Caki2 (cell line): ENCODE measurements around the gene LYRM1. TPM values are rescaled to one million over a fixed set of nuclear protein-coding genes. Genes with fewer than 3 reads are reported as not detected.

Source experiments
- DNase-seq: peaks from one replicate; pipeline ENCODE4 v3.0.0-alpha.2; 2015; ENCODE audit warnings: low read depth
- in situ Hi-C: cut with HindIII; loops from 2 replicates; pipeline ENCODE4 v1.10.0; 2016; ENCODE audit warnings: low sequenced_read_pairs, low pct_unique_long_range_greater_than_20kb, mixed read lengths
- total RNA-seq: library from RNA; depleted of rRNA; stranded (reverse); fragments of >200 nt; shearing (Covaris generic); gene quantifications from 2 replicates; pipeline ENCODE4 v1.2.3, GENCODE V29; 2014; ENCODE audit warnings: low replicate concordance

The LYRM1 gene
- total RNA-seq, 1 experiment from 2014 or later = 52.1 TPM

DNA sequence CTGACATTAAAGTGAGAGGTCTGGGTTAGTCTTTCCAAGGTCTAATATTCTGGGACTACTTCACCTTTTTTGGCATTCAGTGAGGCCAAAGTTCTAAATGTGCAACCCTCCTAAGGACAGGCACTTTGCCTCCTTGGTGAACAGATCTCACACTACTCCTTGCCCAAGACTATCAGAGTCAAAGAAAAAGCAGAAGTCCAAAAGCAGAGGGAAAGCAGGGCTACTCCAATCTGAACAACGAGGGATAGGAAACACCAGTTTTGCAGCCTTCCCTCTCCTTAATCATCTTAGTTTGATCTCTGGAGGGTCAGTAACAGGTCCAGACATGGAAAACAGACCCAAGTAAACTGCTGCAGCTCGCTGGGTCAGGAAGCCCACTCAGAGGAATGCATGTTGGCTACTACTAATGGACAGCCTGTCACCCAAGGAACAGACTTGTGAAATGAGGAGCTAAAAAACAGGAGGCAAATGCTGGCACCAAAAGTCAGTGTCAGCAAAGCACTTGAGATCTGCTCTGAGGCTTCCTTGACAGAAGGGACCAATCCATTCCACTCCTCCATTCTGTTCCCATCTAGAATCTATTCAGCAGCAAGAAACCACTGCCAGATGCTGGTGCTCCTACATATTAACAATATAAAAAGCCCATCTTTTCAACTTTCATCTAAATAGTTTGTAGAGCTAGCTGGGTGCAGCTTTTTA, 30.3 kb upstream of the LYRM1 start:
- no peak for DNase-seq
- in situ Hi-C loops = no loop called here

DNA sequence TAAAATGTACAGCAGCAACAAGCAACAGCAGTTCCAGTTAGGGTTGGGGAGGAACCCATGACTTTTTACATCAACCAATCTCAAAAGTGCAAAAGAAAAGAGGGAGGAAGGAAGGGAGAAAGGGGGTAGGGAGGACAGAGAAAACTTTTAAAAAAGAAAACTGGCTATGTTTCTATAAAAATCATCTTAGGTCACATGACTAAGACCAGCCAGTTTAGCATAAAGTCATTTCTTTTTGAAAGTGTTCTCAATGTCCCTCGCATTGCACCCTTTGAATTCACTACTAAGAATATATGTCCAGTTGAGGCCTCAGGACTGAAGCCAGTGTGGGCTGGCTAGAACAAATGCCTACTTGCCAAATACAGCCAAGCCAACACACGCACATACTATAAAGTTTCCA, 29.3 kb upstream of the LYRM1 start:
- no peak for DNase-seq
- in situ Hi-C loops = no loop called here

DNA sequence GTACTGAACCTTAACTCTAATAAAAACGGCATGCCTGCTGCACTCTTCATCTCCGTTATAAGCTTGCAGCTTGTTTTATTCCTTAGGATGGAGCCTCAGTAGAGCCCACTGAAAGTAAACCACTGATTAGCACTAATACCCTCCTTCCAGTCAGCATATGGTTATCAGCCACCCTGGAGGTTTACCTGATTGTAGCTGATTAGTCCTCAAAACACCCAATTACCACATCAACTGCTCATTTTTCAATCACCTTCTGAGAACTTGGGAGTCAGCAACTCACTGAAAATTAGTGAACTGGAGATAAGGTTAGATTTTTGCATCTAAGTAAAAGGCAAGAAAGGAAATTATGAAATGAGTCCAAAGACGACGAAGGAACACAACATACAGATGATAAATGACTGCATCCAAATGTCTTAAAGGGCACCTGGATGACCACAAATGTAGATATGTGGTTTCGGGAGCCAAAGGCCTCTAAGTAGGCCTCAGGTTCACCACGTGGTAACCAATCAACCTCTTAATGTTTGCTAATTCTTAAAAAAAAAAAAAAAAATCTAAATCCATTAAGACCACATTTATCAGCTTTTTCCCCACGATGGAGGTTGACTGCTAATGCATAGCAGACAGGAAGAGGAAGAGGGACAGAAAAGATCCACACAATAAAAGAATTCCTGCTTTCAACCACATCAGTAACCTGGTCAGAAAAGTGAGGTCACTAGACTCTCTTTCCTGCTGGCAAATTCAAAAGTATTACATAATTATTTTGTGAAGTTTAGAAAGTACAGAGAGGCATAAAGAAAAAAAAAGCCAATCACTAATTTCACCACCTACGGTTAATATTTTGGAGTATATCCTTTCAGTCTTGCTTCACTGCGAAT, 28.4 kb upstream of the LYRM1 start:
- in situ Hi-C loops = no loop called here

DNA sequence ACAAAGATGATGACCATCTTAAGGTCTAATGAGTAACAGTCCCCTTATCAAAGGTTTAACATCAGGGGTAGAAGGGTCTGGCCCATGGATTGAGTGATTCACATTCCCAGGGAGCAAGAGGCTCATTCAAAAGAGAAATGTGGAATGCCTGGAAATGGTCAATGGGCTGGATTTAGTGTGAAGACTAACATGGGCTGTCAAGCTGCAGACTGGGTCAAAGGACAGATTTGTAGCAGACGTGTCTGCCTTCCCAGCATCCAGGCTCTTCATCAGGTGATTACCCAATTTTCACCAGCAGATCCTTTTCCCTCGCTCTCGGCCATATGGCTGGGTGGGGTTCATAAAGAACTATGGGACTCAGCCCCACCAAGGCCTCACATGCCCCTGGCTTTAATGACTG, 27.2 kb upstream of the LYRM1 start:
- in situ Hi-C loops = no loop called here
- no peak for DNase-seq

More for the DNA sequence above, 28.4 kb upstream of the LYRM1 start:
- no peak for DNase-seq

DNA sequence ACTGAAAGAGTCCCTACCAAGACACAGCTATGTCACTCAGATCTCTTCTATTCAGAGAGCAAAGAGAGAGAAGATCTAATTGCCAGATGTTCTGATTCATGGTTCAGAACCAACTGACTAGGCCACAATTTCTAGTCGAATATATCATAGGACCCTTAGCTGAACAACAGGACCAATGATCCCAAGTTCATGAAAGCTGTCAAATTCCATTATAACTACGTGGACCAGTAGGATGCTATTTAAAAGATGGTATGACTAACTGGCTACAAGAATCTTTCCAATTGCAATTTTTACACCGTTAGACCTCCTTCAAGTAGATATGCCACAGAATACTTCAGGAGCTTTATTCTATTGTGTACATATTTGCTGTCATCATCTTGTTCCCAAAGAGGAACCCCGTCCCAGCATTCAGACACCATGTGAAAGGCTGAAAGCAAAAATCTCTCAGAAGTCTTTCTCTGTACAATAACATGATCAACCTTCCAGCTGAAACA, 26.4 kb upstream of the LYRM1 start:
- no peak for DNase-seq
- in situ Hi-C loops = no loop called here

DNA sequence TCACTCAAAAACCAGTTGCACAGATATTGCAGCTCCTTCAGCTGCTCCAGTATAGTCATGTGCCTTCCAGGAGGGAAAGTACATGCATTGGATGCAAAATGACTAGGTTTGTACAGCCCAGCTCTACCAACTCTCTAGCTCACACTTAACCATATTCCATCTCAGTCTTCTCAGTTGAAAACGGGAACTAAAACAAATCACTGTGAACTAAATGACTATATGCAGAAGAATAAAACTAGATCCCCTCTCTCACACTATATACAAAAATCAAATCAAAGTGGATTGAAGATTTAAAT, 25.3 kb upstream of the LYRM1 start:
- DNase-seq = no peak
- in situ Hi-C loops = no loop called here

DNA sequence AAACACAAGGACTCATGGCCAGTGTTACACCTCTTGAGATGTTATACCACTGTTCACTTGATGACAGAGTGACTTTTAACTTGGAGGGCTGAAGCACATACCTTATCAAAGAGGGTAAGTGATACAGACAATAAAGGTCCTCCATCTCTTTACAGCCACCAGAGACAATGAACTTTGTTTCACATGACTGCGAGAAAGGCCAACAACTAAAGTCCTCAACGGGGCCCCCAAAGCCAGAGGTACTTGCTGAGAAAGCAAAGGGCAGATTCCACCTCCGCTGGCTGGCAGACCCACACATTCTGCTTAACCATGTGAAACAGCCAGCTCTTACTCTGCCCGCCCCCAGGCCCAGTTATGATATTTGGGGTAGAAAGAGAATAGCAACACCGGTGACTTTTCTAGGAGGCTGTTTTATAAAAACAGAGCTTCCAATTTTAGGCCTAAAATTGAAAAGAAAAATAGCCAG, 21.9 kb upstream of the LYRM1 start:
- in situ Hi-C loops = no loop called here
- DNase-seq = peak; percentile 63

DNA sequence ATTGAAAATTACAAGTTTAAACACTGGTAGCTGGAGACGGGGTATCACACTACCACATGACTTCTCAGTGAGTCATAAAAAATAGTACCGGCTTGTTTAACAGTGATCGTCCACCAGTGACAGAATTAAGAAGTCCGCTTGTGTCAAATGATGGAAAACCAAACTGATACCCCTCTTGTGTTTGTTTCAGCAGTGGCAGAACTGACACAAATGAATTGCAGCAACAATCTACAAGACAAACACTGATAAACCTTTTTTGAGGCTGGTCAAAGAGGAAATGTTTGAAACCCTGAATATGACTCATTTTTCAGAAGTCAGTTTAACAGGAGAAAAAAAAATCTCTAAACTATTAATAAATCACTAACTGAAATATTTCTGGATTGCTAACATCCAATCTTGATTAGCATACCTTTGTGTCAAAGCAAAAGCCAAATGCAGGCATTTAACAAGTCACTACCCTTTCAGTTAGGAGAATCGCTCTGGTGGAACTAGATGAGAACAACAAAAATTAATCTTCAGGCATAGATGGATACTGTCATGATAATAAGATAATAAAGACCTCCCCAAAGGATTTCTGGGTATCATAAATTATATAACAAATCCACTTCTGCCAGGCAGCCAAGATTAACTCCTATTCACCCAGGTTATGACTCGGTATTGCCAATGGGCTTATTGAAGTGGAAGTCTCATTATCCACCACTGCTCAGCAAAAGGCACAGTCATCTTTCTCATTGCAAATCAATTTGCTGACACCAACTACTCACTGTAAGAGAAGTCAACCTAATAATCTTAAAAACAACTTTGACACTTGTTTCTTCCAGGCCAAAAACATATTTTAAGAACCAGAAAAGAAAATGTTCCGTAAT, 21.2 kb upstream of the LYRM1 start:
- in situ Hi-C loops = no loop called here
- DNase-seq = peak; percentile 77

DNA sequence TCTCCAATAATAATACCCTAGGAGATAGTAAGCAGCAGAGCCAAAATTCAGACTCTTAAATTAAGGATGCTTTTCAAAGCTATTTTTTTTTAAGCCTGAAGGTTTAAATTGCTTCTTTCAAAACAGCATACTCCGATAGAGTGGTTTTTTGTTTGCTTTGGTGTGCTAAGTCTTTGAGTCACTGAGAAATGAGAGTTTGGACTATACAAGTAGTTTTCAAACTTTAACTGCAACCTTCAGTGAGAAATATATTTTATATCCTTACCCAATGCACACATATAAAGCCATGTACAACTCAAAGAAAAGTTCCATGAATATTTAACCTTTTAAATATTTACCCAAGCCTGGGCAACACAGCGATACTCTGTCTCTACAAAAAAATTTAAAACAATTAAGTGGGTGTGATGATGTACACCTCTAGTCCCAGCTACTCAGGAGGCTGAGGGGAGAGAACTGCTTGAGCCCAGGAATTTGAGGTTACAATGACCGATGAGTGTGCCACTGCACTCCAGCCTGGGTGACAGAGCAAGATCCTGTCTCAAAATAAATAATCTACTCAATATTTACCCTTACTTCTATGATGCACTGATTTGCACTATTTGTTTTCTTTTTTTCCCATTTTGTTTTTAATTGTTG, 19.6 kb upstream of the LYRM1 start:
- peak; percentile 18 for DNase-seq

DNA sequence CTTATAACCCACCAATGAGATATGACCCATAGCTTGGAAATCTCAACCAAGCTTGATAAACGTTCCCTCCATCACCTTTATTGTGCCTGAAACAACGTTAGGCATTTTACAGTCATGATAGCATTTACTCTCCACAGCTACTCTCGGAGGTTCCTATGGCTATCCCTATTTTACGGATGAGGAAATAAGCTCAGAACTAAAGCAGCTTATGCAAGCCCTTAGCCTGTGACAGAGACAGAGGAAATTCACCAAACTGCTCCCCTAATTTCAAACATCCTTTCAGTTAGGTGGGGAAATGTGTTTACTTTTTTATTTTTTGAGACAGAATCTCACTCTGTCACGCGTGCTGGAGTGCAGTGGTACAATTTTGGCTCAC, 19.1 kb upstream of the LYRM1 start:
- in situ Hi-C loops = no loop called here
- DNase-seq = no peak

More for the DNA sequence above, 19.6 kb upstream of the LYRM1 start:
- in situ Hi-C loops = no loop called here

DNA sequence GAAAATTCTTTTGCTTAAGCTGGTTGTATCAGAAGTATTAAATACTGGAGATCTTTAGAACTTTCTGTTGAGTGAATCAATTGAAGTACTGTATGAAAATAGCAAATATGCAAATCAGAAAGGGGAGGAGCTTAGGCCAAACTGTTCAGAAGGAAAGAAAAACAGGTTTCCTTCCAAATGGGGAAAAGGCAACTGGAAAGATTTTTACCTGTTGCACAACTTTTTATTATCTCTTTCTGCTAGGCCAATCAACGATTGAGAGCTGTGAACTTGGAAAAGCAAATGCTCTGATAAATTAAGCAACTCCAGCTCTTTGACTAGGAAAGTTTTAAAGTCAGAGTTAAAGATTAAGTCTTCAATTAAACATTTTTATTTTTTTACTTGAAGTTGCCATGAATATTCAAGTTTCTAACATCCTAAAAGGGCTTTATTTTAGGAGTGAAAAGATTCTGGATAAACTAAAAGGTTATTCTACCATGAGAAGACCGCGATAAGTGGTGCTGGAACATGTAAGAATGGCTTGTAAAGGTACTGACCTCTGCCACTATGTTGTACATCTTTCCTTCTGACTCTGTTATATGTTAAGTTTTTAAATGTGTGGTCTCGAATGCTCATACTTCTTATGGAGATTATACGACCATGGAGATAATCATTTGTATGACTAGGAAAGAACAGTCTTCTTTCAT, 16.9 kb upstream of the LYRM1 start:
- in situ Hi-C loops = no loop called here

DNA sequence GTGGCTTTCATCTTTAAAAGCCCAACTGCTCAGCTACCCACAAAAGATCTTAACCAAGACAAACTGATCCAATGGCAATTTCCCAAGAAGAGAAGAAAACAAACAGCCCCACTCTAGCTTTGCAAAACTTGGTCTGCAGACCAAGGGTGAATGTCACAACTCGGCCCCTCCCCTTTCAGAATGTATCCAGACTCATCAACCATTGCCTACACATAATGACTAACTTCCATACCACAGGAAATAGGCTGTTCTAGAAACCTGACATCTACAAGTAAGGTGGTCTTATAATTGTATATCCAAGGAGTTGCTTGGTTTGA, 16.4 kb upstream of the LYRM1 start:
- in situ Hi-C loops = no loop called here
- no peak for DNase-seq

More for the DNA sequence above, 16.9 kb upstream of the LYRM1 start:
- DNase-seq = no peak

DNA sequence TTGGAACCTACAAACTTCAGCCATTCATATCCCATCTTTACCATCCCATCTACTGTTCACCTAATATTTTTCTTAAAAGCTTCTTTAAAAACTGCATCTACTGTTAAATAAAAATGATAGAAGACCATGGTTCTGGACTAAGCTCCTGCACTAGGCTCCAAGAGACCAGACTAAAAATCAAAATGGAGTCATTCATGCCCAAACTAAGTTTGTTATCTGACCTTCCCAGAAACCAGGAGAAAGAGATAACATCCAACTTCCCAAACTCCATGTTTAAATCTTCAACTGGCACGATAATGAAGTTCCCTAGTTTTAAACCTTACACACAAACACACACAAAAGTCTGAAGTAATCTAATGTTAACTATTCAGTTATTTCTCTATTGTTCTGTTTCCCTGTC, 14.3 kb upstream of the LYRM1 start:
- in situ Hi-C loops = no loop called here
- DNase-seq = no peak

DNA sequence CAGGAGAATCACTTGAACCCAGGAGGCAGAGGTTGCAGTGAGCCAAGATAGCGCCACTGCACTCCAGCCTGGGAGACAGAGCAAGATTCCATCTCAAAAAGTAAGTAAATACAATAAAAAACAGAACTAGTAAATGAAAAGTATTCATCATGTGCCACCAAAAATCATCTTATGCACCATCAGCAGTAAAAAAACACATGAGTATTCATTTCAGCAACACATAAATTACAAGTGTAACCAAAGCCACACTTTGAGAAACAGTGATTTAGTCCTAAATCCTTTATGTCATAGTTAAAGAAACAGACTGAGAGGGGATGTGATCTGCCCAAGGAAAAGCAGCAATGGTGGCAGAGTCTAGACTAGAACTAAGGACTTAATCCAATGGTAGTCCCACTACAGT, 13.4 kb upstream of the LYRM1 start:
- in situ Hi-C loops = no loop called here
- DNase-seq = no peak

DNA sequence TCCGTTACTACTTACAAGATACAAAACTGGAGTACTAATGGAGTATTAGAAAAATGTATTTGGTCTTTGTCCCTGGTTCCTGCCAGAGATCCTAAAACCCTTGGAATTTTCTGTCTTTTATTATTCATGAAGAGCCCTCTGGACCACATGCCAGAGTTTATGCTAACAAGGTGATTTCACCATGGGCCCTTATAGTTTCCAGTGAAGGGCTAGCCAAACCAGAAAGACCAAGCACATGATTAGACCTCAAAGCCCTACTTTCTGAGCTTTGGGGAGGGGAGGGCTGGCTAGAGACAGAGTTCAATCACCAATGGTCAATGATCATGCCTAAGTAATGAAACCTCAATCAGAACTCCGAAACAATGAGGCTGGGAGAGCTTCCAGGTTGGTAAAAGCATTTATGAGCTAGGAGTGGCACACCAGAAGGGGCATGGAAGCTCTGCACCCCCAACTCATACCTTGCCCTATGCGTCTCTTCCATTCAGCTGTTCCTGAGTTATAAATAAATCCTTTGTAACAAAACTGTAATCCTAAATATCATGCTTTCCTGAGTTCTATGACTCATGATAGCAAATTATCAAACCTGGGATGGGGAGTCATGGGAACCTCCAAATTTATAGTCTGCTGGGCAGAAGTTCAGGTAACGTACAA, 10.8 kb upstream of the LYRM1 start:
- in situ Hi-C loops = no loop called here
- no peak for DNase-seq

DNA sequence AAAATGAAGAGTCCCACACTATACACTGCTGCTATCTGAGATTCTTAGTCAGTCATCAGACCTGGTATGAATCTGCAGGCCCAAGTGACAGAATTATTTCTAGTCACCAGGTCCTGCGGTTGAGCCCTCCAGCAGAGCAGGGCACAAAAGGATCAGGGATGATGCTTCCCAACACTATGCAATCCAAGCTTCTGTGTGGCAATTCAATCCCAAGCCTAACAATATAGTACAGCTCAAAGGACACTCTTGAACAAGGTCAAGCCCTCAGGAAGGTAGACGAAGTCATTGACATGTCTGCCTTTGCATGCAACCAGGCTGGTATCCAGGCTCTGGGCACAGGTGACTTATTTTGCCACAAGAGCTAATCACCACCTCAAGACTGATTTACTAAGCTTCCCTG, 6.2 kb upstream of the LYRM1 start:
- in situ Hi-C loops = no loop called here
- no peak for DNase-seq

DNA sequence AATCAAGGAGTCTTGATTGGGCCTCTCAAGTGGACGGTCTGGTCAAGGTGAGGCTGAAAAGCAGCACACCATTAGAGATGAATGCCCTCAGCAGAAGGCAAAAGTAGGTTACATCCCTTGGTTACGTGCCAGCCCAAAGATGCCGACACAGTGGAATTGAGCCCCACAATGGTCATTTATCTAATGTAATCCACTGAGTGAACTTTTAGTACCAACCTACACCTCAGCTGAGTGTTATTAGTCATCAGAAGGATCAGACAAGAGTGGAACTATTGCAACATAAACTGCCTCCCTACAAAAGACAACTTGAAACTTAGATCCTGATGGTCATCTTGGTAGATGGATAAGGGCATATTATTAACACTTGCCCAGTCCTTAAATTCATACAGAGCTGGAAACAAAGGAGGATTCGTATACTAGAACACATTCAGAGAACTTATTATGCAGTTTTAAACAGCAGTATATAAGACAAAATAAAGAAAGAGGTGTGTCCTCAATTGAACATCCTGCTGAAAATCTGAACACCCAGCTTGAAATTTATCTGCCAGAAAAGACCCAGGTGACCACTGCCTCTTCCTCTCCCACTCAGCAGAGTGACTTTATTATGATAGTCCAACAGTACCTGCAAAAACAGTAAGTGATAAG, 3.2 kb upstream of the LYRM1 start:
- in situ Hi-C loops = no loop called here
- DNase-seq = no peak
